K562 (cell line): Measurements from ENCODE around the gene FAM177B. TPM values are rescaled to one million over a fixed set of nuclear protein-coding genes. Genes with fewer than 3 reads are reported as not detected.

Experiments used
- ATAC-seq: fragments of 200-7000 bp; cut with Tn5 transposase; 3 replicates; pipeline ENCODE4 v1.9.1; 2020; ENCODE audit warnings: moderate library complexity
- BruUV-seq: library from RNA; stranded (reverse); fragments of 400-500 nt; replicated peaks from 2 replicates; lab custom pipeline; 2021; lab: Mats Ljungman, UMichigan
- CTCF ChIA-PET: fragments of 300-600 bp; formaldehyde crosslinking; extraction: SDS; loops from one replicate; lab custom pipeline; 2021; ENCODE audit warnings: low intra/inter-chr PET ratio; lab: Yijun Ruan, JAX
- POLR2A ChIA-PET: fragments of 300-600, 350-650 bp; sonication (Branson Sonifier 250); formaldehyde crosslinking; extraction: SDS; loops from one replicate; lab custom pipeline; 2021; ENCODE audit warnings: antibody characterized with exemption, inconsistent platforms; lab: Yijun Ruan, JAX
- DNase-seq, 4 experiments: peaks; one replicate each; pipeline versions ENCODE4 v3.0.0 to v3.0.0-alpha.2; 2011 to 2018; ENCODE audit warnings: low spot score in 3 of 4, mixed read lengths in 3 of 4; ENCODE audit errors: extremely low read depth in 1 of 4
- FAIRE-seq: peaks from 2 replicates; lab custom pipeline; 2011; peaks lifted over from hg19 to GRCh38; lab: Jason Lieb, UNC
- H2AFZ ChIP-seq: 2 replicates; pipeline ENCODE4 v1.6.0; 2011; ENCODE audit warnings: low read depth, low read length, control low read depth, inconsistent platforms
- H3K27ac ChIP-seq: fragments of 200-600 bp; 3 replicates; pipeline ENCODE4 v1.8.0; 2011; ENCODE audit warnings: low read depth, mild to moderate bottlenecking, control low read depth, inconsistent platforms, low read length, moderate library complexity, mixed read lengths; ENCODE audit errors: extremely low read depth
- H3K27me3 ChIP-seq, 2 experiments: fragments of 300-600 bp in 1 of 2; 2 replicates in 1 of 2; 3 replicates in 1 of 2; pipeline versions ENCODE4 v1.6.0 to v1.8.0; 2011; ENCODE audit warnings: inconsistent platforms in 2 of 2, low read length in 2 of 2, mild to moderate bottlenecking in 1 of 2, mixed read lengths in 1 of 2, moderate library complexity in 1 of 2; ENCODE audit not compliant: control insufficient read depth in 2 of 2, insufficient read depth in 2 of 2
- H3K36me3 ChIP-seq: fragments of 300-600 bp; 3 replicates; pipeline ENCODE4 v1.8.0; 2011; ENCODE audit warnings: mild to moderate bottlenecking, low read length, inconsistent platforms; ENCODE audit not compliant: control insufficient read depth, insufficient read depth
- H3K4me1 ChIP-seq, 2 experiments: fragments of 200-600 bp in 1 of 2; replicated peaks in 1 of 2; 2 replicates in 1 of 2; 3 replicates in 1 of 2; pipeline versions ENCODE4 v1.5.1 to v1.8.0; 2011; ENCODE audit warnings: inconsistent platforms in 2 of 2, low read length in 2 of 2, mild to moderate bottlenecking in 1 of 2, mixed read lengths in 1 of 2, moderate library complexity in 1 of 2; ENCODE audit not compliant: control insufficient read depth in 2 of 2, insufficient read depth in 2 of 2
- H3K4me2 ChIP-seq: 2 replicates; pipeline ENCODE4 v1.6.1; 2011; ENCODE audit warnings: low read length, control low read depth, inconsistent platforms, mixed read lengths; ENCODE audit not compliant: insufficient read depth
- H3K4me3 ChIP-seq: fragments of 200-600 bp; sonication (generic), shearing (Covaris generic); 2 replicates; pipeline ENCODE4 v1.5.1; 2016; ENCODE audit warnings: control low read depth, inconsistent platforms
- H3K79me2 ChIP-seq: fragments of 200-600 bp; 3 replicates; pipeline ENCODE4 v1.8.0; 2011; ENCODE audit warnings: low read length, inconsistent platforms; ENCODE audit not compliant: control insufficient read depth, insufficient read depth
- H3K9ac ChIP-seq, 2 experiments: 2 replicates each; pipeline versions ENCODE4 v1.6.0 to v1.6.1; 2011; ENCODE audit warnings: low read depth in 2 of 2, low read length in 2 of 2, control low read depth in 1 of 2, inconsistent platforms in 1 of 2, mild to moderate bottlenecking in 1 of 2, mixed read lengths in 1 of 2; ENCODE audit not compliant: insufficient read depth in 1 of 2
- H3K9me1 ChIP-seq: one replicate; pipeline ENCODE4 v1.6.0; 2011; ENCODE audit warnings: inconsistent platforms, mild to moderate bottlenecking, low read length, moderate library complexity; ENCODE audit not compliant: control insufficient read depth, insufficient read depth
- H3K9me3 ChIP-seq: replicated peaks from 2 replicates; pipeline ENCODE4 v1.5.1; 2011; ENCODE audit warnings: low read depth, low read length, inconsistent platforms; ENCODE audit not compliant: control insufficient read depth, insufficient read depth
- H4K20me1 ChIP-seq: replicated peaks from 2 replicates; pipeline ENCODE4 v1.6.1; 2011; ENCODE audit warnings: low read length, inconsistent platforms, mixed read lengths; ENCODE audit not compliant: control insufficient read depth, insufficient read depth
- EHMT2 ChIP-seq: fragments of 450-650 bp; IDR thresholded peaks from 2 replicates; pipeline ENCODE4 v1.6.1; 2018; ENCODE audit warnings: antibody characterized with exemption
- ETS2 ChIP-seq: IDR thresholded peaks from 2 replicates; pipeline ENCODE4 v1.6.1; 2016; ENCODE audit warnings: borderline replicate concordance, missing genetic modification characterization, mild to moderate bottlenecking, moderate library complexity, missing compliant biosample characterization; ENCODE audit not compliant: poor library complexity, severe bottlenecking
- LCOR ChIP-seq: sonication (generic); formaldehyde crosslinking; IDR thresholded peaks from 2 replicates; pipeline ENCODE4 v1.8.0; 2022; ENCODE audit warnings: mild to moderate bottlenecking, missing genetic modification reagents
- MEF2D ChIP-seq: conservative IDR thresholded peaks from 2 replicates; pipeline ENCODE4 v1.6.1; 2016; ENCODE audit warnings: low read depth, missing genetic modification characterization, missing compliant biosample characterization
- PHTF2 ChIP-seq: fragments of 250-450 bp; sonication (Bioruptor Pico); IDR thresholded peaks from 2 replicates; pipeline ENCODE4 v1.5.0; 2021; ENCODE audit warnings: mild to moderate bottlenecking
- POLR2H ChIP-seq: IDR thresholded peaks from 2 replicates; pipeline ENCODE4 v1.6.1; 2016; ENCODE audit warnings: missing genetic modification characterization, low read depth, mild to moderate bottlenecking, control low read depth, missing compliant biosample characterization, moderate library complexity
- SUPT5H ChIP-seq: fragments of 450-650 bp; IDR thresholded peaks from 2 replicates; pipeline ENCODE4 v1.6.1; 2016
- TAF1 ChIP-seq: IDR thresholded peaks from 2 replicates; pipeline ENCODE4 v1.6.1; 2011; ENCODE audit warnings: mild to moderate bottlenecking, low read length, moderate library complexity; ENCODE audit not compliant: insufficient read depth, control insufficient read depth, severe bottlenecking; ENCODE audit errors: extremely low read depth
- TEAD2 ChIP-seq: fragments of 450-650 bp; IDR thresholded peaks from 2 replicates; pipeline ENCODE4 v1.6.1; 2016; ENCODE audit warnings: missing genetic modification characterization, control low read depth, missing compliant biosample characterization
- ZFX ChIP-seq: sonication (generic); formaldehyde crosslinking; IDR thresholded peaks from 2 replicates; pipeline ENCODE4 v1.8.0; 2022; ENCODE audit warnings: mild to moderate bottlenecking, missing genetic modification reagents, moderate library complexity
- ZNF140 ChIP-seq: fragments of 250-450 bp; sonication (Bioruptor Pico); IDR thresholded peaks from 2 replicates; pipeline ENCODE4 v1.8.0; 2021; ENCODE audit warnings: moderate library complexity, mild to moderate bottlenecking, inconsistent platforms
- ZNF699 ChIP-seq: fragments of 250-450 bp; sonication (Bioruptor Pico); IDR thresholded peaks from 2 replicates; pipeline ENCODE4 v1.8.0; 2021; ENCODE audit warnings: mild to moderate bottlenecking, moderate library complexity; ENCODE audit not compliant: insufficient replicate concordance
- ZNF766 ChIP-seq: fragments of 200-800 bp; sonication (Bioruptor generic); conservative IDR thresholded peaks from 2 replicates; pipeline ENCODE4 v1.6.1; 2016; ENCODE audit warnings: missing genetic modification characterization, missing compliant biosample characterization
- ZNF785 ChIP-seq: fragments of 250-450 bp; sonication (Bioruptor Pico); IDR thresholded peaks from 2 replicates; pipeline ENCODE4 v1.4.0; 2020; ENCODE audit warnings: mild to moderate bottlenecking
- WGBS: fragments of 100-300 bp; shearing (Covaris generic); methylation state at CpG from one replicate; pipeline ENCODE4 v1.1.6; 2016; ENCODE audit warnings: low coverage, mixed read lengths; ENCODE audit not compliant: insufficient coverage; ENCODE audit errors: missing lambda C conversion rate; 5-methylcytosine and 5-hydroxymethylcytosine counted together
- in situ Hi-C: fragments of 300-500 bp; cut with MboI; formaldehyde crosslinking; loops from 4 replicates; pipeline ENCODE4 v1.15.0; 2018; ENCODE audit warnings: inconsistent platforms, mixed read lengths
- intact Hi-C: fragments of 100-400 bp; cut with micrococcal nuclease; formaldehyde crosslinking; loops from 2 replicates; pipeline ENCODE4 v1.14.2; 2022
- polyA plus RNA-seq, 8 experiments: library from polyadenylated mRNA; depleted of rRNA in 4 of 8; stranded (reverse) in 5 of 8; unstranded in 3 of 8; fragments of >200 nt; fragmentation: Nextera tagmentation in 2 of 8; fragmentation: Illumina TruSeq in 1 of 8; extraction: Ambion mirVana in 2 of 8; extraction: Trizol in 1 of 8; gene quantifications; 2 replicates each; pipeline versions ENCODE4 v1.2.1 to v1.2.3, GENCODE V29; 2011 to 2014; ENCODE audit warnings: inconsistent platforms in 1 of 8, missing spikeins in 1 of 8
- total RNA-seq, 7 experiments: library from RNA; depleted of rRNA in 6 of 7; stranded (reverse); fragments of >200 nt in 6 of 7; fragmentation: Illumina TruSeq in 2 of 7; extraction: Trizol in 2 of 7; gene quantifications; 2 replicates each; pipeline versions ENCODE4 v1.2.1 to v1.2.3, GENCODE V29; 2011 to 2021; ENCODE audit warnings: low replicate concordance in 1 of 7
- TF ChIP-seq, protein P1 (sequence below): fragments of 250-450 bp; sonication (Bioruptor Pico); IDR thresholded peaks from 2 replicates; pipeline ENCODE4 v1.5.0; 2021
- TF ChIP-seq, protein P2 (sequence below): fragments of 250-450 bp; sonication (Bioruptor Pico); IDR thresholded peaks from 2 replicates; pipeline ENCODE4 v1.4.0; 2020; ENCODE audit warnings: mild to moderate bottlenecking, moderate library complexity, borderline replicate concordance

Gene FAM177B
- total and polyA plus RNA-seq, 9 of the 15 experiments (the other 6 are each of a cell fraction or from before 2014, with no cell fraction given): not detected

DNA sequence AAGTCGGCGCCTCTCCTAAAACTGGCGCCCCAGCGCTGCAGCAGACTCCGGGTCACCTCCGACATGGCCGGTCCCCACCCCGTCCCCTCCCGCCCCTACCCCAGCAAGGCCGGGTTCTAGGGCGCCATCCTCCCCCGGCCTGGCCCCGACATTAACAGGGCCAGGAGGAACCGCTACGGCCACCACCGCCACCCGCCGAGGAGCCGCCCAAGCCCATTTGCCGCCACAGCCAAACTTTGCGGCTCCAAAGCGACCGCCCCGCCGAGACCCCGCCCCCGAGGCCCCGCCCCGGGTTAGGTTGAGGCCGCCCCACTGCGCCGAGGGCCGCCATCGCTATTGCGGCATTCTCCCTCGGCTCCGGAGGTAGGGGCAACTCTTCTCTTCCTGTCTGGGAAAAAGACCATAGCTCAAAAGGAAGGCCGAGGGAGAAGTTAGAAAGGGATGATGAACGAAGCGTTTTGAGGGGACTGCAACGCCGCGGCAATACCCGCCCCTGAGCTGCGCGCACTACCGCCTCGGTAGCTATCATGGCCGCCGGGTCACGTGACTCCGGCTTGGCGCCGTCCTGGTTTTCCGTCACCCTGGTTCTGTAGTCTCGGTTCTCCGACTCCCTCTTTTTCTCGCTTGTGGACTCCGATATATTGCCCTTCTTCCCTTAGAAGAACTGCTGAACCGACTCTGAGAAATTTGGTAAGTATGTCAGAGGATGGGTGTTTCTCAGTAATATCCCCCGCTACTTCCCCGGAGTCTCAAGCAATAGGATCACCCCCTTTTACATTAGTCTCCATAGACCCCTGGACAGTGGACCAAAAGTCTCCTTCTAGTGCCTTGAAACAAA is 24.5 kb upstream of the FAM177B start, which contains the start of the genes AIDA and BROX:
Gene AIDA (minus strand): TSS at position 239 of the 838 bp plus-strand sequence. CDS start 174 bp downstream, at position 65.
Gene BROX (plus strand): TSS at position 312 of the 838 bp plus-strand sequence. CDS start 3,136 bp downstream, outside the sequence.
- Histone ChIP-seq H3K27ac (peak within 1 kb of the TSS; percentile 98), H4K20me1 (peaks cover 4% of the 10 kb centered on the region; the same call in 1 of the 2 replicates), H3K4me2 (peak within 1 kb of the TSS; percentile 97), H3K4me3 (peak within 1 kb of the TSS; percentile 71), H3K79me2 (peaks cover 64% of the 10 kb centered on the region), H3K9ac (peak within 1 kb of the TSS; percentile 93 to 99), H3K4me1 (peaks cover 19 to 21% of the 10 kb centered on the region in 2 experiments; a peak in 4 of 5 replicates), H3K36me3 (peaks cover 26% of the 10 kb centered on the region; the same call in 2 of the 3 replicates), H3K27me3 (no peaks in the 10 kb centered on the region), H3K9me3 (no peaks in the 10 kb centered on the region), H3K9me1 (no peaks in the 10 kb centered on the region), H2AFZ (peak within 1 kb of the TSS; percentile 97)
- under 1% methylated on average over 38 of the region's 62 CpGs for WGBS
- ChIA-PET POLR2A (interaction anchor here (0.5 to 2.0 kb wide), 9 partner anchors 9 to 171 kb away, joined by 4 to 7 read pairs (median 4); no protein-coding TSS in a partner anchor), CTCF (no interaction called here)
- ATAC-seq (peak; percentile 87), FAIRE-seq (no peak), DNase-seq (peak; percentile 90 to 95 (median 94))
- in situ Hi-C loops (loop anchor here (10.0 kb wide), 1 partner anchor 248 kb away; no protein-coding TSS in a partner anchor), intact Hi-C loops (loop anchor here (1.0 kb wide), 2 partner anchors 68 to 247 kb away; no protein-coding TSS in a partner anchor)
- no TSS peak for BruUV-seq
- TF ChIP-seq LCOR (CRISPR knock-in tag): no peak
- TF ChIP-seq TEAD2 (tag): no peak
- TF ChIP-seq MEF2D (tag): peak; percentile 61; the same call in 1 of the 2 replicates
- peak; percentile 68; the same call in 1 of the 2 replicates for TF ChIP-seq POLR2H (tag)
- TF ChIP-seq ZFX (CRISPR knock-in tag): peak; percentile 35; the same call in 1 of the 2 replicates
- TF ChIP-seq, protein P1, sequence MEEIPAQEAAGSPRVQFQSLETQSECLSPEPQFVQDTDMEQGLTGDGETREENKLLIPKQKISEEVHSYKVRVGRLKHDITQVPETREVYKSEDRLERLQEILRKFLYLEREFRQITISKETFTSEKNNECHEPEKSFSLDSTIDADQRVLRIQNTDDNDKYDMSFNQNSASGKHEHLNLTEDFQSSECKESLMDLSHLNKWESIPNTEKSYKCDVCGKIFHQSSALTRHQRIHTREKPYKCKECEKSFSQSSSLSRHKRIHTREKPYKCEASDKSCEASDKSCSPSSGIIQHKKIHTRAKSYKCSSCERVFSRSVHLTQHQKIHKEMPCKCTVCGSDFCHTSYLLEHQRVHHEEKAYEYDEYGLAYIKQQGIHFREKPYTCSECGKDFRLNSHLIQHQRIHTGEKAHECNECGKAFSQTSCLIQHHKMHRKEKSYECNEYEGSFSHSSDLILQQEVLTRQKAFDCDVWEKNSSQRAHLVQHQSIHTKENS (CRISPR knock-in tag): no peak
- TF ChIP-seq, protein P2, sequence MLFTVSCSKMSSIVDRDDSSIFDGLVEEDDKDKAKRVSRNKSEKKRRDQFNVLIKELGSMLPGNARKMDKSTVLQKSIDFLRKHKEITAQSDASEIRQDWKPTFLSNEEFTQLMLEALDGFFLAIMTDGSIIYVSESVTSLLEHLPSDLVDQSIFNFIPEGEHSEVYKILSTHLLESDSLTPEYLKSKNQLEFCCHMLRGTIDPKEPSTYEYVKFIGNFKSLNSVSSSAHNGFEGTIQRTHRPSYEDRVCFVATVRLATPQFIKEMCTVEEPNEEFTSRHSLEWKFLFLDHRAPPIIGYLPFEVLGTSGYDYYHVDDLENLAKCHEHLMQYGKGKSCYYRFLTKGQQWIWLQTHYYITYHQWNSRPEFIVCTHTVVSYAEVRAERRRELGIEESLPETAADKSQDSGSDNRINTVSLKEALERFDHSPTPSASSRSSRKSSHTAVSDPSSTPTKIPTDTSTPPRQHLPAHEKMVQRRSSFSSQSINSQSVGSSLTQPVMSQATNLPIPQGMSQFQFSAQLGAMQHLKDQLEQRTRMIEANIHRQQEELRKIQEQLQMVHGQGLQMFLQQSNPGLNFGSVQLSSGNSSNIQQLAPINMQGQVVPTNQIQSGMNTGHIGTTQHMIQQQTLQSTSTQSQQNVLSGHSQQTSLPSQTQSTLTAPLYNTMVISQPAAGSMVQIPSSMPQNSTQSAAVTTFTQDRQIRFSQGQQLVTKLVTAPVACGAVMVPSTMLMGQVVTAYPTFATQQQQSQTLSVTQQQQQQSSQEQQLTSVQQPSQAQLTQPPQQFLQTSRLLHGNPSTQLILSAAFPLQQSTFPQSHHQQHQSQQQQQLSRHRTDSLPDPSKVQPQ (CRISPR knock-in tag): no peak
- no peak for TF ChIP-seq EHMT2
- TF ChIP-seq ZNF140 (CRISPR knock-in tag): no peak
- TF ChIP-seq PHTF2 (CRISPR knock-in tag): no peak
- TF ChIP-seq ETS2 (tag): no peak
- peak; percentile 59 for TF ChIP-seq TAF1
- peak; percentile 96 for TF ChIP-seq ZNF766 (CRISPR knock-in tag)
- TF ChIP-seq ZNF699 (CRISPR knock-in tag): no peak
- TF ChIP-seq ZNF785 (CRISPR knock-in tag): no peak
- no peak for TF ChIP-seq SUPT5H
